Measurements from ENCODE around the gene TFDP2. TPM values are rescaled to one million over a fixed set of nuclear protein-coding genes. Genes with fewer than 3 reads are reported as not detected.
"Not testable (repeated sequence)": the region's sequence is repeated elsewhere in the genome, so short reads cannot be mapped to it uniquely, and the experiment has no call there.

Gene TFDP2
- total and polyA plus RNA-seq, 2 experiments from 2014 or later = 26.8 to 55.4 TPM

- WGBS, 2 experiments (ENCODE audit: low coverage in 1 of 2, low lambda C conversion rate in 2 of 2, missing lambda C conversion rate in 2 of 2) = 84% methylated on average over 8 of the region's 8 CpGs
- in situ Hi-C loops (cut with MboI) = no loop called here
- TF ChIP-seq EZH2 (IDR thresholded peaks at IDR 0.05; ENCODE audit: insufficient read depth, poor library complexity, severe bottlenecking) (no peak), EZH2phosphoT487 (IDR thresholded peaks at IDR 0.05; ENCODE audit: insufficient read depth, low read depth) (no peak)
These were observed 141.5 kb downstream of the TFDP2 start for GRCh38 chr3:142007710-142008399.

GRCh38 chr3:142004957-142005356 is 144.4 kb downstream of the TFDP2 start:
- H3K4me3 ChIP-seq; H3K4me2 ChIP-seq (ENCODE audit: unreplicated experiment); in situ Hi-C loops (cut with MboI); H4K20me1 ChIP-seq (ENCODE audit: insufficient read depth); DNase-seq; H3K9me3 ChIP-seq (ENCODE audit: low read depth); H3K79me2 ChIP-seq (ENCODE audit: insufficient read depth); H3K27me3 ChIP-seq (replicated peaks; ENCODE audit: insufficient read depth); H2AFZ ChIP-seq; H3K9ac ChIP-seq; H3K36me3 ChIP-seq (ENCODE audit: low read depth); H3K9me2 ChIP-seq (ENCODE audit: insufficient read depth); H3K4me1 ChIP-seq (ENCODE audit: insufficient read depth); H3K27ac ChIP-seq; H3F3A ChIP-seq (ENCODE audit: insufficient read depth): not testable (repeated sequence)
- WGBS, 2 experiments (ENCODE audit: low coverage in 1 of 2, low lambda C conversion rate in 2 of 2, missing lambda C conversion rate in 2 of 2) = 91 to 92% methylated on average over 7 of the region's 7 CpGs

More at GRCh38 chr3:142007710-142008399, 141.5 kb downstream of the TFDP2 start:
- H3K27me3 ChIP-seq (replicated peaks; ENCODE audit: insufficient read depth) = no peaks in the 10 kb centered on the region
- no peaks in the 10 kb centered on the region for H3K4me1 ChIP-seq (ENCODE audit: insufficient read depth)
- DNase-seq = no peak
- no peaks in the 10 kb centered on the region for H3F3A ChIP-seq (ENCODE audit: insufficient read depth)
- no peak overlapping the region for H3K27ac ChIP-seq
- no peak overlapping the region for H3K4me2 ChIP-seq (ENCODE audit: unreplicated experiment)
- H3K36me3 ChIP-seq (ENCODE audit: low read depth) = no peaks in the 10 kb centered on the region
- no peaks in the 10 kb centered on the region for H3K79me2 ChIP-seq (ENCODE audit: insufficient read depth)
- H4K20me1 ChIP-seq (ENCODE audit: insufficient read depth) = no peaks in the 10 kb centered on the region
- no peaks in the 10 kb centered on the region for H3K9me2 ChIP-seq (ENCODE audit: insufficient read depth)
- H3K9ac ChIP-seq = no peak overlapping the region
- no peak overlapping the region for H3K4me3 ChIP-seq
- no peaks in the 10 kb centered on the region for H3K9me3 ChIP-seq (ENCODE audit: low read depth)
- H2AFZ ChIP-seq = no peak overlapping the region

- Histone ChIP-seq H3K36me3 (ENCODE audit: low read depth) (no peaks in the 10 kb centered on the region), H3K27me3 (replicated peaks; ENCODE audit: insufficient read depth) (no peaks in the 10 kb centered on the region), H3K9me3 (ENCODE audit: low read depth) (no peaks in the 10 kb centered on the region), H4K20me1 (ENCODE audit: insufficient read depth) (no peaks in the 10 kb centered on the region), H3F3A (ENCODE audit: insufficient read depth) (no peaks in the 10 kb centered on the region), H3K9me2 (ENCODE audit: insufficient read depth) (no peaks in the 10 kb centered on the region), H3K79me2 (ENCODE audit: insufficient read depth) (no peaks in the 10 kb centered on the region), H3K4me3 (no peak overlapping the region), H3K4me1 (ENCODE audit: insufficient read depth) (no peaks in the 10 kb centered on the region), H2AFZ (no peak overlapping the region), H3K9ac (no peak overlapping the region), H3K27ac (no peak overlapping the region), H3K4me2 (ENCODE audit: unreplicated experiment) (no peak overlapping the region)
- in situ Hi-C loops (cut with MboI) = no loop called here
- TF ChIP-seq EZH2phosphoT487 (IDR thresholded peaks at IDR 0.05; ENCODE audit: insufficient read depth, low read depth) (no peak), EZH2 (IDR thresholded peaks at IDR 0.05; ENCODE audit: insufficient read depth, poor library complexity, severe bottlenecking) (no peak)
- DNase-seq = no peak
These were observed 145.3 kb downstream of the TFDP2 start for GRCh38 chr3:142004025-142004424.

GRCh38 chr3:142003291-142003690 is 146.1 kb downstream of the TFDP2 start:
- in situ Hi-C loops (cut with MboI) = no loop called here
- Histone ChIP-seq H3K4me2 (ENCODE audit: unreplicated experiment) (no peak overlapping the region), H4K20me1 (ENCODE audit: insufficient read depth) (no peaks in the 10 kb centered on the region), H3K79me2 (ENCODE audit: insufficient read depth) (no peaks in the 10 kb centered on the region), H3K9me2 (ENCODE audit: insufficient read depth) (no peaks in the 10 kb centered on the region), H3K36me3 (ENCODE audit: low read depth) (no peaks in the 10 kb centered on the region), H3K9ac (no peak overlapping the region), H3K9me3 (ENCODE audit: low read depth) (no peaks in the 10 kb centered on the region), H3K4me3 (no peak overlapping the region), H3K27ac (no peak overlapping the region), H3K4me1 (ENCODE audit: insufficient read depth) (no peaks in the 10 kb centered on the region), H3K27me3 (replicated peaks; ENCODE audit: insufficient read depth) (no peaks in the 10 kb centered on the region), H3F3A (ENCODE audit: insufficient read depth) (no peaks in the 10 kb centered on the region), H2AFZ (no peak overlapping the region)
- DNase-seq = no peak
- TF ChIP-seq EZH2 (IDR thresholded peaks at IDR 0.05; ENCODE audit: insufficient read depth, poor library complexity, severe bottlenecking) (no peak), EZH2phosphoT487 (IDR thresholded peaks at IDR 0.05; ENCODE audit: insufficient read depth, low read depth) (no peak)
- 93 to 95% methylated on average over 3 of the region's 3 CpGs for WGBS, 2 experiments (ENCODE audit: low coverage in 1 of 2, low lambda C conversion rate in 2 of 2, missing lambda C conversion rate in 2 of 2)

GRCh38 chr3:142000325-142000870 is 148.9 kb downstream of the TFDP2 start:
- Histone ChIP-seq H2AFZ (no peak overlapping the region), H3F3A (ENCODE audit: insufficient read depth) (no peaks in the 10 kb centered on the region), H3K9ac (no peak overlapping the region), H3K9me3 (ENCODE audit: low read depth) (no peaks in the 10 kb centered on the region), H3K36me3 (ENCODE audit: low read depth) (no peaks in the 10 kb centered on the region), H3K27ac (no peak overlapping the region), H3K4me3 (no peak overlapping the region), H4K20me1 (ENCODE audit: insufficient read depth) (no peaks in the 10 kb centered on the region), H3K79me2 (ENCODE audit: insufficient read depth) (no peaks in the 10 kb centered on the region), H3K4me1 (ENCODE audit: insufficient read depth) (peaks cover 8% of the 10 kb centered on the region), H3K4me2 (ENCODE audit: unreplicated experiment) (no peak overlapping the region), H3K27me3 (replicated peaks; ENCODE audit: insufficient read depth) (no peaks in the 10 kb centered on the region), H3K9me2 (ENCODE audit: insufficient read depth) (no peaks in the 10 kb centered on the region)
- in situ Hi-C loops (cut with MboI) = no loop called here
- WGBS, 2 experiments (ENCODE audit: low coverage in 1 of 2, low lambda C conversion rate in 2 of 2, missing lambda C conversion rate in 2 of 2) = 97 to 100% methylated on average over 2 of the region's 2 CpGs
- TF ChIP-seq EZH2phosphoT487 (IDR thresholded peaks at IDR 0.05; ENCODE audit: insufficient read depth, low read depth) (no peak), EZH2 (IDR thresholded peaks at IDR 0.05; ENCODE audit: insufficient read depth, poor library complexity, severe bottlenecking) (no peak)
- DNase-seq = no peak

All from GM23248 (cell line).